Mucosa of descending colon (tissue), 3 donors: ENCODE data around the gene CHRDL2. TPM values are rescaled to one million over a fixed set of nuclear protein-coding genes. Genes with fewer than 3 reads are reported as not detected.

Source experiments
- ATAC-seq: fragments of 200-7000 bp; cut with Tn5 transposase; one replicate; pipeline ENCODE4 v1.9.1; 2020; ENCODE audit warnings: mild to moderate bottlenecking, moderate library complexity
- DNase-seq, 3 donors: peaks; one replicate each; pipeline ENCODE4 v3.0.0-alpha.2; 2020
- H3K36me3 ChIP-seq: fragments of 200-600 bp; one replicate; pipeline ENCODE4 v1.8.0; 2021; ENCODE audit warnings: low read depth, mild to moderate bottlenecking
- H3K4me1 ChIP-seq: fragments of 200-600 bp; one replicate; pipeline ENCODE4 v1.8.0; 2021; ENCODE audit warnings: low read depth, mild to moderate bottlenecking
- H3K4me3 ChIP-seq: fragments of 200-600 bp; one replicate; pipeline ENCODE4 v1.8.0; 2021; ENCODE audit warnings: mild to moderate bottlenecking
- H3K9me3 ChIP-seq: fragments of 200-600 bp; one replicate; pipeline ENCODE4 v1.8.0; 2021; ENCODE audit warnings: mild to moderate bottlenecking
- intact Hi-C, 2 donors: fragments of 100-400 bp; cut with DNase I in 1 of 2; cut with micrococcal nuclease in 1 of 2; formaldehyde crosslinking; loops; one replicate each; pipeline versions ENCODE4 v1.11.0 to v1.11.1; 2022; cut with DNase I, micrococcal nuclease
- total RNA-seq, 3 donors: library from RNA; stranded (reverse); fragmentation: NEBNext Ultra II Directional in 2 of 3; extraction: Animal tissue kit (Norgen Biotek cat#: 25700) in 2 of 3; gene quantifications; one replicate each; pipeline versions ENCODE4 v1.2.1 to v1.2.4, GENCODE V29; 2021 to 2023
- TF ChIP-seq, protein P1 (sequence below): fragments of 200-600 bp; IDR thresholded peaks from one replicate; pipeline ENCODE4 v1.8.0; 2022; ENCODE audit warnings: antibody characterized with exemption, mild to moderate bottlenecking
- donor health status: DM: no; HTN: no; CAD: no; lungs with moderate emphysema.
- donor health status: DM: no; HTN: no; CAD: no.
- donor health status: DM: no; HTN: yes; CAD: no.

Gene CHRDL2
- total RNA-seq, 3 donors from 2014 or later, result 41.2 to 52.2 TPM; not detected in 1

DNA sequence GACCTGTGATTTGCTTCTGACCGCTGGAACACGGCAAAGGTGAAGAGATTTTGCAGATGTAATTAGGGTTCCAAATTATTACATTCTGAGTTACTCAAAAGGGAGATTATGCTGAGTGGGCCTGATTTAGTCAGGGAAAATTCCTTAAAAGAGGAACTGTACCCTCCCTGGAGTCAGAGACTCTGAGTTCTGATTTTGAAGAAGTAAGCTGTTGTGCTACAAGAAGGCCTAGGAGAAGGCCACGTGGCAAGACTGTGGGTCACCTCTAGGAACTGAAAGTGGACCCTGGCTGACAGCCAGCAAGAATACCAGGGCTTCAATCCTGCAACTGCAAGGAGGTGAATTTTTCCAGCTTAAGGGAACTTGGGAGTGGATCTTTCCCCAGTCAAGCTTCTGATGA is 45.3 kb downstream of the CHRDL2 start:
- intact Hi-C loops, result no loop called here
- H3K4me3 ChIP-seq, result no peak overlapping the region
- H3K4me1 ChIP-seq, result no peaks in the 10 kb centered on the region
- no peaks in the 10 kb centered on the region for H3K9me3 ChIP-seq
- ATAC-seq, result peak; percentile 18
- DNase-seq, result peak in 2 of 3 donors; percentile 35 to 38
- no peaks in the 10 kb centered on the region for H3K36me3 ChIP-seq
- TF ChIP-seq, protein P1, sequence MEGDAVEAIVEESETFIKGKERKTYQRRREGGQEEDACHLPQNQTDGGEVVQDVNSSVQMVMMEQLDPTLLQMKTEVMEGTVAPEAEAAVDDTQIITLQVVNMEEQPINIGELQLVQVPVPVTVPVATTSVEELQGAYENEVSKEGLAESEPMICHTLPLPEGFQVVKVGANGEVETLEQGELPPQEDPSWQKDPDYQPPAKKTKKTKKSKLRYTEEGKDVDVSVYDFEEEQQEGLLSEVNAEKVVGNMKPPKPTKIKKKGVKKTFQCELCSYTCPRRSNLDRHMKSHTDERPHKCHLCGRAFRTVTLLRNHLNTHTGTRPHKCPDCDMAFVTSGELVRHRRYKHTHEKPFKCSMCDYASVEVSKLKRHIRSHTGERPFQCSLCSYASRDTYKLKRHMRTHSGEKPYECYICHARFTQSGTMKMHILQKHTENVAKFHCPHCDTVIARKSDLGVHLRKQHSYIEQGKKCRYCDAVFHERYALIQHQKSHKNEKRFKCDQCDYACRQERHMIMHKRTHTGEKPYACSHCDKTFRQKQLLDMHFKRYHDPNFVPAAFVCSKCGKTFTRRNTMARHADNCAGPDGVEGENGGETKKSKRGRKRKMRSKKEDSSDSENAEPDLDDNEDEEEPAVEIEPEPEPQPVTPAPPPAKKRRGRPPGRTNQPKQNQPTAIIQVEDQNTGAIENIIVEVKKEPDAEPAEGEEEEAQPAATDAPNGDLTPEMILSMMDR, result no peak

DNA sequence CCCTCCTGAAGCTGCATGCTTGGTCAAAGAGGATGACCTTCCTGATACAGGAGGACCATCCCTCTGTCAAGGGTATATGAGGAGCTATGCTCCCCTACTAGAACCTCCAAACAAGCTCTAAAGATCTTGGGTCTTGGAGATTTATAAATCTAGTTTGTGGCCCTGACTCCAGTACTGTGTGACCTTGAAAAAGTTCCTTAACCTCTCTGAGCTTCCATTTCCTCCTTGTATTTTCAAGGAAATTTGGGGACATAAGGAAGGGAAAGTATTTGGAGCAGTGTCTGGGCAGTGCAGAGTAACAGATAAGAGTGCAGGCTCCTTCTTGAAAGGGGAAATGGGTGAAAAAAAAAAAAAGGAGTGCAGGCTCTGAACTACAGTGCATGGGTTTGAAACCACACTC is 45.9 kb downstream of the CHRDL2 start:
- Histone ChIP-seq H3K36me3 (no peaks in the 10 kb centered on the region), H3K9me3 (no peaks in the 10 kb centered on the region), H3K4me3 (no peak overlapping the region), H3K4me1 (no peaks in the 10 kb centered on the region)
- no peak for ATAC-seq
- intact Hi-C loops, result no loop called here
- DNase-seq, result no peak
- TF ChIP-seq, protein P1, result no peak

DNA sequence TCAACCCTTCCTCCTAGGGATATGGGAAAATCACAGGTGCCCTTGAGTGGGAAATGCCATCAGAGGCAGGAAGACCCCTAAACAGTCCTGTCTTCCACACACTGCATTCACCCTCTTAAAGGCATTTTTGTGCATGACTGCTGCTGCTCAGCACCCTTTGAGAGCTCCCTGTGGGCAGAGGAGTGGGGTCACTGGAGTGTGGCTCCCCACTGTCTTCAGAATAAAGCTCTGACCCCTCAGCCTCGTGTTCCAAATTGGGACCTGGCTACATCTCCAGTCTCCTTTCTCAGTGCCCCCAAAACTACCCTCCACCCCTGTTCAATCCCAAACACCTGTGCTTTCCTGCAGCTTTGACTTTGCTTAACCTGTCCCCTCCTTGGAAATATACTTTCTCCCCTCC is 46.6 kb downstream of the CHRDL2 start:
- ATAC-seq (no peak), DNase-seq (no peak)
- Histone ChIP-seq H3K4me3 (no peak overlapping the region), H3K36me3 (no peaks in the 10 kb centered on the region), H3K4me1 (no peaks in the 10 kb centered on the region), H3K9me3 (no peaks in the 10 kb centered on the region)
- intact Hi-C loops, result no loop called here
- TF ChIP-seq, protein P1, result no peak

DNA sequence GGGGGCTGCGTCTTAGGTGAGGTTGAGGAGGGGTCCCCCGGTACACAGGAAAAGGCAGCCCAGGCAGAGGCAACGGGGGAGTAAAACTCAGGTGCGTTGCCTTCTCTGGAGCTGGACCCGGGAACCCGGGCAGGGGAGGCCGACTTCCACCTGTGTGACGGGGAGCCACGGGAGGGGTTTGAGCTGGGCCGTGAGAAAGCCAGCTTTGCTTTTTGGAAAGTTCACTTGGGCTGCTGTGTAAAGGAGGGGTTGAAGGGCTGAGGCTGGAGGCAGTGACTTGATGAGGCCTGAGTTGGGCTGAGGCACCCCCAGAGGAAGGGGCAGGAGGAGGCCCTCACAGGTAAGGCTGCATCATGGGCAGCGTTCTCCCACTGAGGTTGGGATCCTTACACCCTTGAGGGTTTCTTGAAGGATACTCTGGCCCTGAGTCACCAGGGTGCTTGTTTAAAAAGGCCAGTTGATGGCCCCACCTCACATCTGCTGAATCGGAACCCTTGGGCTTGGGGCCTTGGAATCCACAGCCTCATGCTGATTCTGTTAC is 47.2 kb downstream of the CHRDL2 start:
- no peak overlapping the region for H3K4me3 ChIP-seq
- TF ChIP-seq, protein P1, result no peak
- H3K4me1 ChIP-seq, result no peaks in the 10 kb centered on the region
- ATAC-seq (no peak), DNase-seq (no peak)
- no peaks in the 10 kb centered on the region for H3K9me3 ChIP-seq
- no peaks in the 10 kb centered on the region for H3K36me3 ChIP-seq
- intact Hi-C loops, result no loop called here

DNA sequence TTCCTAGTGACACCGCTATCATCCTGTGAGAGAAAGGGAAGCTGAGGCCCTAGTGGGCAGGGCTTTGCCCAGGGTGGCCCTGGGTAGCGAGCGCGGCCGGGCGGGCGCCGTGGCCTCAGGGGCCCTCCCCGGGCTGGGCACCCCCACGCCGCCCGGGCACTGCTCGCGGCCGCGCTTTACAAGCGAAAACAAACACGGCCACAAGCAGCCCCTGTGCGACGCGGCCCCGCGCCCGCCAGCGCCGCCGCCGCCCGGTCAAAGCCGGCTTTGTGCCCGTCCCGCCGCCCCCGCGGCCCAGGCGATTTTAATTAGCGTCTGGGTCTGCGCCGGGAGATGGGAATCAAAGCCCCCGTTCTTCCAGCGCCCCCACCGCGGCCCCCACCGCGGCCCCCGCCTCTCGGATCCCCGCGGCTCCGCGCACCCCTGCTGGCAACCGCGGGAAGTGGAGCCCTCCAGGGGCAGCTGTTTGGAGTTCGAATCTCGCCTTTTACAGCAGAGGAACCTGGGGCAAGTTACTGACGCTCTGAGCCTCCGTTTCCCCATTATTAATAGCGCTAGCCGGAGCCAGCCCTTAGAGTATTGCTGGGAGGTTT is 47.9 kb downstream of the CHRDL2 start:
- no peaks in the 10 kb centered on the region for H3K9me3 ChIP-seq
- DNase-seq, result peak in 2 of 3 donors; percentile 6 to 45
- peak; percentile 38 for ATAC-seq
- TF ChIP-seq, protein P1, result no peak
- H3K4me1 ChIP-seq, result no peaks in the 10 kb centered on the region
- no peak overlapping the region for H3K4me3 ChIP-seq
- intact Hi-C loops, result no loop called here
- H3K36me3 ChIP-seq, result no peaks in the 10 kb centered on the region
